DND-41 (cell line): Measurements from ENCODE around the gene FBLN7.

ENCODE experiments used
- EZH2 ChIP-seq: IDR thresholded peaks from 3 replicates; pipeline ENCODE4 v1.6.1; 2012; ENCODE audit warnings: borderline replicate concordance, low read depth, mild to moderate bottlenecking, moderate library complexity, low read length, inconsistent platforms; ENCODE audit not compliant: severe bottlenecking
- TF ChIP-seq, protein P1 (sequence below): IDR thresholded peaks from 2 replicates; pipeline ENCODE4 v1.5.1; 2012; ENCODE audit warnings: borderline replicate concordance, low read length, moderate library complexity, mild to moderate bottlenecking; ENCODE audit not compliant: poor library complexity, severe bottlenecking; ENCODE audit errors: extremely low read depth

GRCh38 chr2:112229348-112229747, 91.2 kb downstream of the FBLN7 start:
- TF ChIP-seq, protein P1, sequence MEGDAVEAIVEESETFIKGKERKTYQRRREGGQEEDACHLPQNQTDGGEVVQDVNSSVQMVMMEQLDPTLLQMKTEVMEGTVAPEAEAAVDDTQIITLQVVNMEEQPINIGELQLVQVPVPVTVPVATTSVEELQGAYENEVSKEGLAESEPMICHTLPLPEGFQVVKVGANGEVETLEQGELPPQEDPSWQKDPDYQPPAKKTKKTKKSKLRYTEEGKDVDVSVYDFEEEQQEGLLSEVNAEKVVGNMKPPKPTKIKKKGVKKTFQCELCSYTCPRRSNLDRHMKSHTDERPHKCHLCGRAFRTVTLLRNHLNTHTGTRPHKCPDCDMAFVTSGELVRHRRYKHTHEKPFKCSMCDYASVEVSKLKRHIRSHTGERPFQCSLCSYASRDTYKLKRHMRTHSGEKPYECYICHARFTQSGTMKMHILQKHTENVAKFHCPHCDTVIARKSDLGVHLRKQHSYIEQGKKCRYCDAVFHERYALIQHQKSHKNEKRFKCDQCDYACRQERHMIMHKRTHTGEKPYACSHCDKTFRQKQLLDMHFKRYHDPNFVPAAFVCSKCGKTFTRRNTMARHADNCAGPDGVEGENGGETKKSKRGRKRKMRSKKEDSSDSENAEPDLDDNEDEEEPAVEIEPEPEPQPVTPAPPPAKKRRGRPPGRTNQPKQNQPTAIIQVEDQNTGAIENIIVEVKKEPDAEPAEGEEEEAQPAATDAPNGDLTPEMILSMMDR: no peak
- no peak for TF ChIP-seq EZH2
